ENCODE results near the gene SFMBT2.

- TF ChIP-seq POLR2AphosphoS5 (IDR thresholded peaks at IDR 0.05; ENCODE audit: borderline replicate concordance, low read depth, low read length) (no peak), EZH2 (IDR thresholded peaks at IDR 0.05) (no peak), FOXP2 (optimal IDR thresholded peaks at IDR 0.05; ENCODE audit: control extremely low read depth, extremely low read length, insufficient read depth) (no peak)
Observed at GRCh38 chr10:7351894-7352293, 58.9 kb downstream of the SFMBT2 start.

Data from SK-N-MC (cell line).